Measurements from ENCODE around the gene CAMTA1. TPM values are rescaled to one million over a fixed set of nuclear protein-coding genes. Genes with fewer than 3 reads are reported as not detected.

The CAMTA1 gene
- polyA plus RNA-seq, 1 donor from 2014 or later = 162 TPM

DNA sequence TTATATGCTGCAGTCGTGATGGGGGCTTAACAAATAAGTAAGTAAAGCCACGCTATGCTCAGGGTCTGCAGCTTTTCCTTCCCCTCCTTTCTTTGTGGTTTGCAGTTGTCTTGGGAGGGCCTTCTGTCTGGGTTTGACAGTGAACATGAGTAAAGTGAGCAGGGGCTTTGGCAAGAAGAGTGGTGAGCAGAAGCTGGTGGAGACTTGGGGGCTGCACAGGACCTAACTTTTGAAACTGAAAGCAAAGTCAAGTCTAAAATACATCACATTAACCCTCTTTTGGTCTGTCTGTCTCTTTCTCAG lies 617.2 kb downstream of the CAMTA1 start:
- Histone ChIP-seq H3K36me3 (ENCODE audit: insufficient read depth, low read length) (no peaks in the 10 kb centered on the region), H3K9me3 (ENCODE audit: low read length) (no peaks in the 10 kb centered on the region), H3F3A (ENCODE audit: insufficient read depth, low read length, poor library complexity, severe bottlenecking) (no peaks in the 10 kb centered on the region), H3K79me2 (replicated peaks; ENCODE audit: insufficient read depth, low read length) (no peaks in the 10 kb centered on the region), H3K4me2 (ENCODE audit: low read length) (no peak overlapping the region), H3K4me3 (ENCODE audit: low read length) (no peak overlapping the region), H4K20me1 (ENCODE audit: insufficient read depth) (no peaks in the 10 kb centered on the region), H3K27ac (ENCODE audit: low read length) (no peak overlapping the region), H3K9ac (ENCODE audit: low read length) (no peak overlapping the region), H3K9me2 (ENCODE audit: insufficient read depth, low read length) (no peaks in the 10 kb centered on the region), H3K27me3 (ENCODE audit: insufficient read depth, low read depth, low read length) (no peaks in the 10 kb centered on the region), H2AFZ (ENCODE audit: low read depth, low read length) (no peak overlapping the region)
- TF ChIP-seq, protein P1, sequence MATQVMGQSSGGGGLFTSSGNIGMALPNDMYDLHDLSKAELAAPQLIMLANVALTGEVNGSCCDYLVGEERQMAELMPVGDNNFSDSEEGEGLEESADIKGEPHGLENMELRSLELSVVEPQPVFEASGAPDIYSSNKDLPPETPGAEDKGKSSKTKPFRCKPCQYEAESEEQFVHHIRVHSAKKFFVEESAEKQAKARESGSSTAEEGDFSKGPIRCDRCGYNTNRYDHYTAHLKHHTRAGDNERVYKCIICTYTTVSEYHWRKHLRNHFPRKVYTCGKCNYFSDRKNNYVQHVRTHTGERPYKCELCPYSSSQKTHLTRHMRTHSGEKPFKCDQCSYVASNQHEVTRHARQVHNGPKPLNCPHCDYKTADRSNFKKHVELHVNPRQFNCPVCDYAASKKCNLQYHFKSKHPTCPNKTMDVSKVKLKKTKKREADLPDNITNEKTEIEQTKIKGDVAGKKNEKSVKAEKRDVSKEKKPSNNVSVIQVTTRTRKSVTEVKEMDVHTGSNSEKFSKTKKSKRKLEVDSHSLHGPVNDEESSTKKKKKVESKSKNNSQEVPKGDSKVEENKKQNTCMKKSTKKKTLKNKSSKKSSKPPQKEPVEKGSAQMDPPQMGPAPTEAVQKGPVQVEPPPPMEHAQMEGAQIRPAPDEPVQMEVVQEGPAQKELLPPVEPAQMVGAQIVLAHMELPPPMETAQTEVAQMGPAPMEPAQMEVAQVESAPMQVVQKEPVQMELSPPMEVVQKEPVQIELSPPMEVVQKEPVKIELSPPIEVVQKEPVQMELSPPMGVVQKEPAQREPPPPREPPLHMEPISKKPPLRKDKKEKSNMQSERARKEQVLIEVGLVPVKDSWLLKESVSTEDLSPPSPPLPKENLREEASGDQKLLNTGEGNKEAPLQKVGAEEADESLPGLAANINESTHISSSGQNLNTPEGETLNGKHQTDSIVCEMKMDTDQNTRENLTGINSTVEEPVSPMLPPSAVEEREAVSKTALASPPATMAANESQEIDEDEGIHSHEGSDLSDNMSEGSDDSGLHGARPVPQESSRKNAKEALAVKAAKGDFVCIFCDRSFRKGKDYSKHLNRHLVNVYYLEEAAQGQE (IDR thresholded peaks at IDR 0.05; ENCODE audit: borderline replicate concordance) = no peak
- no peak for TF ChIP-seq MXI1 (conservative IDR thresholded peaks at IDR 0.05; ENCODE audit: poor library complexity, severe bottlenecking)
- TF ChIP-seq EP300 (conservative IDR thresholded peaks at IDR 0.05; ENCODE audit: poor library complexity, severe bottlenecking) = no peak
- no peak for TF ChIP-seq EZH2 (IDR thresholded peaks at IDR 0.05; ENCODE audit: borderline replicate concordance, insufficient read depth, low read length, poor library complexity, severe bottlenecking)
- TF ChIP-seq TAF1 (IDR thresholded peaks at IDR 0.05; ENCODE audit: low read depth) = no peak
- no peak for TF ChIP-seq POLR2AphosphoS5 (IDR thresholded peaks at IDR 0.05)
- TF ChIP-seq RAD21 (conservative IDR thresholded peaks at IDR 0.05) = no peak
- TF ChIP-seq, protein P2, sequence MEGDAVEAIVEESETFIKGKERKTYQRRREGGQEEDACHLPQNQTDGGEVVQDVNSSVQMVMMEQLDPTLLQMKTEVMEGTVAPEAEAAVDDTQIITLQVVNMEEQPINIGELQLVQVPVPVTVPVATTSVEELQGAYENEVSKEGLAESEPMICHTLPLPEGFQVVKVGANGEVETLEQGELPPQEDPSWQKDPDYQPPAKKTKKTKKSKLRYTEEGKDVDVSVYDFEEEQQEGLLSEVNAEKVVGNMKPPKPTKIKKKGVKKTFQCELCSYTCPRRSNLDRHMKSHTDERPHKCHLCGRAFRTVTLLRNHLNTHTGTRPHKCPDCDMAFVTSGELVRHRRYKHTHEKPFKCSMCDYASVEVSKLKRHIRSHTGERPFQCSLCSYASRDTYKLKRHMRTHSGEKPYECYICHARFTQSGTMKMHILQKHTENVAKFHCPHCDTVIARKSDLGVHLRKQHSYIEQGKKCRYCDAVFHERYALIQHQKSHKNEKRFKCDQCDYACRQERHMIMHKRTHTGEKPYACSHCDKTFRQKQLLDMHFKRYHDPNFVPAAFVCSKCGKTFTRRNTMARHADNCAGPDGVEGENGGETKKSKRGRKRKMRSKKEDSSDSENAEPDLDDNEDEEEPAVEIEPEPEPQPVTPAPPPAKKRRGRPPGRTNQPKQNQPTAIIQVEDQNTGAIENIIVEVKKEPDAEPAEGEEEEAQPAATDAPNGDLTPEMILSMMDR (IDR thresholded peaks at IDR 0.05; ENCODE audit: poor library complexity, severe bottlenecking) = no peak
- TF ChIP-seq SMC3 (conservative IDR thresholded peaks at IDR 0.05; ENCODE audit: poor library complexity) = no peak

- no peak overlapping the region for H3K4me2 ChIP-seq (ENCODE audit: low read length)
- H2AFZ ChIP-seq (ENCODE audit: low read depth, low read length) = no peak overlapping the region
- TF ChIP-seq TAF1 (IDR thresholded peaks at IDR 0.05; ENCODE audit: low read depth) = no peak
- TF ChIP-seq MXI1 (conservative IDR thresholded peaks at IDR 0.05; ENCODE audit: poor library complexity, severe bottlenecking) = no peak
- no peak for TF ChIP-seq SMC3 (conservative IDR thresholded peaks at IDR 0.05; ENCODE audit: poor library complexity)
Measured at GRCh38 chr1:7403265-7404045, 618.2 kb downstream of the CAMTA1 start.

More at GRCh38 chr1:7403265-7404045, 618.2 kb downstream of the CAMTA1 start:
- Histone ChIP-seq H3K79me2 (replicated peaks; ENCODE audit: insufficient read depth, low read length) (no peaks in the 10 kb centered on the region), H3K27ac (ENCODE audit: low read length) (no peak overlapping the region), H3K9me2 (ENCODE audit: insufficient read depth, low read length) (no peaks in the 10 kb centered on the region), H3K36me3 (ENCODE audit: insufficient read depth, low read length) (no peaks in the 10 kb centered on the region), H3K4me3 (ENCODE audit: low read length) (no peak overlapping the region), H4K20me1 (ENCODE audit: insufficient read depth) (no peaks in the 10 kb centered on the region), H3F3A (ENCODE audit: insufficient read depth, low read length, poor library complexity, severe bottlenecking) (no peaks in the 10 kb centered on the region), H3K9me3 (ENCODE audit: low read length) (no peaks in the 10 kb centered on the region), H3K9ac (ENCODE audit: low read length) (no peak overlapping the region), H3K27me3 (ENCODE audit: insufficient read depth, low read depth, low read length) (no peaks in the 10 kb centered on the region)

All from neural cell (in vitro differentiated cells).